Neural cell (in vitro differentiated cells): ENCODE measurements around the gene GID4.

ENCODE experiments used
- EP300 ChIP-seq: fragments of 450-650 bp; conservative IDR thresholded peaks from 2 replicates; pipeline ENCODE4 v1.6.1; 2014; ENCODE audit warnings: antibody characterized with exemption, mild to moderate bottlenecking, moderate library complexity; ENCODE audit not compliant: poor library complexity, severe bottlenecking
- EZH2 ChIP-seq: fragments of 200-600, 300-800 bp; shearing (Covaris generic), sonication (generic); IDR thresholded peaks from 2 replicates; pipeline ENCODE4 v1.6.1; 2014; ENCODE audit warnings: antibody characterized with exemption, low read length, borderline replicate concordance, mild to moderate bottlenecking; ENCODE audit not compliant: insufficient read depth, poor library complexity, severe bottlenecking
- MXI1 ChIP-seq: fragments of 450-650 bp; conservative IDR thresholded peaks from 2 replicates; pipeline ENCODE4 v1.6.1; 2014; ENCODE audit warnings: antibody characterized with exemption, mild to moderate bottlenecking; ENCODE audit not compliant: poor library complexity, severe bottlenecking
- POLR2AphosphoS5 ChIP-seq: IDR thresholded peaks from 2 replicates; pipeline ENCODE4 v1.6.1; 2012
- RAD21 ChIP-seq: fragments of 450-650 bp; conservative IDR thresholded peaks from 2 replicates; pipeline ENCODE4 v1.6.1; 2014; ENCODE audit warnings: antibody characterized with exemption, mild to moderate bottlenecking, moderate library complexity
- TF ChIP-seq, protein P1 (sequence below): fragments of 450-650 bp; IDR thresholded peaks from 2 replicates; pipeline ENCODE4 v1.5.1; 2014; ENCODE audit warnings: antibody characterized with exemption, mild to moderate bottlenecking, moderate library complexity; ENCODE audit not compliant: poor library complexity, severe bottlenecking
- TF ChIP-seq, protein P2 (sequence below): IDR thresholded peaks from 2 replicates; pipeline ENCODE4 v1.6.1; 2012; ENCODE audit warnings: borderline replicate concordance

DNA sequence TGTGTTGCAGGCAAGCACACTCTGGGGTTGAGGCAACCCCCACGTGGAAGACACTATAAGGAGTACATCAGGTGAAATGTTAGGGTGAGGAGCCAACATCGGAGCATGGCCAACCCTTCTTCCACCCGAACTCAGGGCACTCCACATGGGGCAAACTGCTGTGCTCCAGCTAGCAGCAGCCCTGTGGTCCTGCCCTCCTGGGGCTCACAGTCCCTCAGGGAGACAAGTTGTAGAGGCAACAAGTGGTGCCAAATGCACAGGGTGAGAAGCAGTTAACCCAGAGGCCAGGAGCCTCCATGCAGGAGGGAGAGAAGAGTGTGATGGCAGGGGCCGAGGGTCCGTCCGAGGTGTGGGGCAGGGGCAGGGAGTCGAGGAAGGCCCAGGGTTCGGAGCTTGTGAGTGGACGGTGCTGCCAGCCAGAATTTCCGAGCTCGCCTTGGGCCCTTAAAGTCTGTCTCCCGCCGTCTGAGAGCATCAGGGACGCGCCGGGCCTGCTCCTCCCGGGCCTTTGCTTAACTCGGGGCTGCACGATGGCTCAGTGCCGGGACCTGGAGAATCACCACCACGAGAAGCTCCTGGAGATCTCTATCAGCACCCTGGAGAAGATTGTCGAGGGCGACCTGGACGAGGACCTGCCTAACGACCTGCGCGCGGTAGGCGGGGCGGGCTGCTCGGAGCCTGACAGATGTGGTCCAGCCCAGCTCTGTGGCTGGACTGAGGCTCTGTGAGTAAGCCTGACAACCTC, 32.5 kb upstream of the GID4 start:
- TF ChIP-seq, protein P1, sequence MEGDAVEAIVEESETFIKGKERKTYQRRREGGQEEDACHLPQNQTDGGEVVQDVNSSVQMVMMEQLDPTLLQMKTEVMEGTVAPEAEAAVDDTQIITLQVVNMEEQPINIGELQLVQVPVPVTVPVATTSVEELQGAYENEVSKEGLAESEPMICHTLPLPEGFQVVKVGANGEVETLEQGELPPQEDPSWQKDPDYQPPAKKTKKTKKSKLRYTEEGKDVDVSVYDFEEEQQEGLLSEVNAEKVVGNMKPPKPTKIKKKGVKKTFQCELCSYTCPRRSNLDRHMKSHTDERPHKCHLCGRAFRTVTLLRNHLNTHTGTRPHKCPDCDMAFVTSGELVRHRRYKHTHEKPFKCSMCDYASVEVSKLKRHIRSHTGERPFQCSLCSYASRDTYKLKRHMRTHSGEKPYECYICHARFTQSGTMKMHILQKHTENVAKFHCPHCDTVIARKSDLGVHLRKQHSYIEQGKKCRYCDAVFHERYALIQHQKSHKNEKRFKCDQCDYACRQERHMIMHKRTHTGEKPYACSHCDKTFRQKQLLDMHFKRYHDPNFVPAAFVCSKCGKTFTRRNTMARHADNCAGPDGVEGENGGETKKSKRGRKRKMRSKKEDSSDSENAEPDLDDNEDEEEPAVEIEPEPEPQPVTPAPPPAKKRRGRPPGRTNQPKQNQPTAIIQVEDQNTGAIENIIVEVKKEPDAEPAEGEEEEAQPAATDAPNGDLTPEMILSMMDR = no peak
- TF ChIP-seq EP300 = no peak
- TF ChIP-seq RAD21 = no peak
- TF ChIP-seq, protein P2, sequence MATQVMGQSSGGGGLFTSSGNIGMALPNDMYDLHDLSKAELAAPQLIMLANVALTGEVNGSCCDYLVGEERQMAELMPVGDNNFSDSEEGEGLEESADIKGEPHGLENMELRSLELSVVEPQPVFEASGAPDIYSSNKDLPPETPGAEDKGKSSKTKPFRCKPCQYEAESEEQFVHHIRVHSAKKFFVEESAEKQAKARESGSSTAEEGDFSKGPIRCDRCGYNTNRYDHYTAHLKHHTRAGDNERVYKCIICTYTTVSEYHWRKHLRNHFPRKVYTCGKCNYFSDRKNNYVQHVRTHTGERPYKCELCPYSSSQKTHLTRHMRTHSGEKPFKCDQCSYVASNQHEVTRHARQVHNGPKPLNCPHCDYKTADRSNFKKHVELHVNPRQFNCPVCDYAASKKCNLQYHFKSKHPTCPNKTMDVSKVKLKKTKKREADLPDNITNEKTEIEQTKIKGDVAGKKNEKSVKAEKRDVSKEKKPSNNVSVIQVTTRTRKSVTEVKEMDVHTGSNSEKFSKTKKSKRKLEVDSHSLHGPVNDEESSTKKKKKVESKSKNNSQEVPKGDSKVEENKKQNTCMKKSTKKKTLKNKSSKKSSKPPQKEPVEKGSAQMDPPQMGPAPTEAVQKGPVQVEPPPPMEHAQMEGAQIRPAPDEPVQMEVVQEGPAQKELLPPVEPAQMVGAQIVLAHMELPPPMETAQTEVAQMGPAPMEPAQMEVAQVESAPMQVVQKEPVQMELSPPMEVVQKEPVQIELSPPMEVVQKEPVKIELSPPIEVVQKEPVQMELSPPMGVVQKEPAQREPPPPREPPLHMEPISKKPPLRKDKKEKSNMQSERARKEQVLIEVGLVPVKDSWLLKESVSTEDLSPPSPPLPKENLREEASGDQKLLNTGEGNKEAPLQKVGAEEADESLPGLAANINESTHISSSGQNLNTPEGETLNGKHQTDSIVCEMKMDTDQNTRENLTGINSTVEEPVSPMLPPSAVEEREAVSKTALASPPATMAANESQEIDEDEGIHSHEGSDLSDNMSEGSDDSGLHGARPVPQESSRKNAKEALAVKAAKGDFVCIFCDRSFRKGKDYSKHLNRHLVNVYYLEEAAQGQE = no peak
- no peak for TF ChIP-seq POLR2AphosphoS5
- TF ChIP-seq EZH2 = no peak
- TF ChIP-seq MXI1 = no peak
